ENCODE results near the gene GSS.

DNA sequence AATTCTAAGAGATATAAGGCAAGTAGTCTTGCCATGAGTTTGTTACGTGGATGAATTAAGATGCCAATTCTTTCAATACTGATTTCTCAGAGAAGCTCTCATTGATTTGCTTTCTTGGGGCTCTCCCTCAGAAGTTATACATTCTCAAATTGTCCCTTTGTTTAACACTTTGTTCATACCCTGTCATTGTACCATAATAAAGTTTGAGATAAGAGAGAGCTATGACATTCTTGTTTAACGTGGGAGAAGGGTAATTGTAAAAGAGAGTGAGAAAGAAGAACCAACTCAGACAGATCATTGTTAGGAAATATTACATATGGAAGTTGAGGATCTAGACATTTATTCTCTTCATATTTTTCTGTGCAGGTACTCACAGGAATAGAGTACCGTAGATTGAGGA is 60.1 kb downstream of the GSS start:
- TF ChIP-seq, protein P1, sequence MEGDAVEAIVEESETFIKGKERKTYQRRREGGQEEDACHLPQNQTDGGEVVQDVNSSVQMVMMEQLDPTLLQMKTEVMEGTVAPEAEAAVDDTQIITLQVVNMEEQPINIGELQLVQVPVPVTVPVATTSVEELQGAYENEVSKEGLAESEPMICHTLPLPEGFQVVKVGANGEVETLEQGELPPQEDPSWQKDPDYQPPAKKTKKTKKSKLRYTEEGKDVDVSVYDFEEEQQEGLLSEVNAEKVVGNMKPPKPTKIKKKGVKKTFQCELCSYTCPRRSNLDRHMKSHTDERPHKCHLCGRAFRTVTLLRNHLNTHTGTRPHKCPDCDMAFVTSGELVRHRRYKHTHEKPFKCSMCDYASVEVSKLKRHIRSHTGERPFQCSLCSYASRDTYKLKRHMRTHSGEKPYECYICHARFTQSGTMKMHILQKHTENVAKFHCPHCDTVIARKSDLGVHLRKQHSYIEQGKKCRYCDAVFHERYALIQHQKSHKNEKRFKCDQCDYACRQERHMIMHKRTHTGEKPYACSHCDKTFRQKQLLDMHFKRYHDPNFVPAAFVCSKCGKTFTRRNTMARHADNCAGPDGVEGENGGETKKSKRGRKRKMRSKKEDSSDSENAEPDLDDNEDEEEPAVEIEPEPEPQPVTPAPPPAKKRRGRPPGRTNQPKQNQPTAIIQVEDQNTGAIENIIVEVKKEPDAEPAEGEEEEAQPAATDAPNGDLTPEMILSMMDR (IDR thresholded peaks at IDR 0.05; ENCODE audit: low read depth, low read length, missing input control): no peak
- no peak for TF ChIP-seq TAF1 (conservative IDR thresholded peaks at IDR 0.05)
- TF ChIP-seq RAD21 (IDR thresholded peaks at IDR 0.05): no peak
- TF ChIP-seq, protein P2, sequence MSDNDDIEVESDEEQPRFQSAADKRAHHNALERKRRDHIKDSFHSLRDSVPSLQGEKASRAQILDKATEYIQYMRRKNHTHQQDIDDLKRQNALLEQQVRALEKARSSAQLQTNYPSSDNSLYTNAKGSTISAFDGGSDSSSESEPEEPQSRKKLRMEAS (IDR thresholded peaks at IDR 0.05): no peak
- TF ChIP-seq YY1 (IDR thresholded peaks at IDR 0.05): no peak
- TF ChIP-seq, protein P3, sequence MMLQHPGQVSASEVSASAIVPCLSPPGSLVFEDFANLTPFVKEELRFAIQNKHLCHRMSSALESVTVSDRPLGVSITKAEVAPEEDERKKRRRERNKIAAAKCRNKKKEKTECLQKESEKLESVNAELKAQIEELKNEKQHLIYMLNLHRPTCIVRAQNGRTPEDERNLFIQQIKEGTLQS (IDR thresholded peaks at IDR 0.05): no peak
- TF ChIP-seq, protein P4, sequence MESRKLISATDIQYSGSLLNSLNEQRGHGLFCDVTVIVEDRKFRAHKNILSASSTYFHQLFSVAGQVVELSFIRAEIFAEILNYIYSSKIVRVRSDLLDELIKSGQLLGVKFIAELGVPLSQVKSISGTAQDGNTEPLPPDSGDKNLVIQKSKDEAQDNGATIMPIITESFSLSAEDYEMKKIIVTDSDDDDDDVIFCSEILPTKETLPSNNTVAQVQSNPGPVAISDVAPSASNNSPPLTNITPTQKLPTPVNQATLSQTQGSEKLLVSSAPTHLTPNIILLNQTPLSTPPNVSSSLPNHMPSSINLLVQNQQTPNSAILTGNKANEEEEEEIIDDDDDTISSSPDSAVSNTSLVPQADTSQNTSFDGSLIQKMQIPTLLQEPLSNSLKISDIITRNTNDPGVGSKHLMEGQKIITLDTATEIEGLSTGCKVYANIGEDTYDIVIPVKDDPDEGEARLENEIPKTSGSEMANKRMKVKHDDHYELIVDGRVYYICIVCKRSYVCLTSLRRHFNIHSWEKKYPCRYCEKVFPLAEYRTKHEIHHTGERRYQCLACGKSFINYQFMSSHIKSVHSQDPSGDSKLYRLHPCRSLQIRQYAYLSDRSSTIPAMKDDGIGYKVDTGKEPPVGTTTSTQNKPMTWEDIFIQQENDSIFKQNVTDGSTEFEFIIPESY (IDR thresholded peaks at IDR 0.05): no peak
- TF ChIP-seq, protein P5, sequence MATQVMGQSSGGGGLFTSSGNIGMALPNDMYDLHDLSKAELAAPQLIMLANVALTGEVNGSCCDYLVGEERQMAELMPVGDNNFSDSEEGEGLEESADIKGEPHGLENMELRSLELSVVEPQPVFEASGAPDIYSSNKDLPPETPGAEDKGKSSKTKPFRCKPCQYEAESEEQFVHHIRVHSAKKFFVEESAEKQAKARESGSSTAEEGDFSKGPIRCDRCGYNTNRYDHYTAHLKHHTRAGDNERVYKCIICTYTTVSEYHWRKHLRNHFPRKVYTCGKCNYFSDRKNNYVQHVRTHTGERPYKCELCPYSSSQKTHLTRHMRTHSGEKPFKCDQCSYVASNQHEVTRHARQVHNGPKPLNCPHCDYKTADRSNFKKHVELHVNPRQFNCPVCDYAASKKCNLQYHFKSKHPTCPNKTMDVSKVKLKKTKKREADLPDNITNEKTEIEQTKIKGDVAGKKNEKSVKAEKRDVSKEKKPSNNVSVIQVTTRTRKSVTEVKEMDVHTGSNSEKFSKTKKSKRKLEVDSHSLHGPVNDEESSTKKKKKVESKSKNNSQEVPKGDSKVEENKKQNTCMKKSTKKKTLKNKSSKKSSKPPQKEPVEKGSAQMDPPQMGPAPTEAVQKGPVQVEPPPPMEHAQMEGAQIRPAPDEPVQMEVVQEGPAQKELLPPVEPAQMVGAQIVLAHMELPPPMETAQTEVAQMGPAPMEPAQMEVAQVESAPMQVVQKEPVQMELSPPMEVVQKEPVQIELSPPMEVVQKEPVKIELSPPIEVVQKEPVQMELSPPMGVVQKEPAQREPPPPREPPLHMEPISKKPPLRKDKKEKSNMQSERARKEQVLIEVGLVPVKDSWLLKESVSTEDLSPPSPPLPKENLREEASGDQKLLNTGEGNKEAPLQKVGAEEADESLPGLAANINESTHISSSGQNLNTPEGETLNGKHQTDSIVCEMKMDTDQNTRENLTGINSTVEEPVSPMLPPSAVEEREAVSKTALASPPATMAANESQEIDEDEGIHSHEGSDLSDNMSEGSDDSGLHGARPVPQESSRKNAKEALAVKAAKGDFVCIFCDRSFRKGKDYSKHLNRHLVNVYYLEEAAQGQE (IDR thresholded peaks at IDR 0.05): no peak
- TF ChIP-seq JUND (IDR thresholded peaks at IDR 0.05): no peak
- TF ChIP-seq GABPA (IDR thresholded peaks at IDR 0.05 in 1 of 2, conservative IDR thresholded peaks at IDR 0.05 in 1 of 2): no peak
- no peak for TF ChIP-seq EGR1 (IDR thresholded peaks at IDR 0.05; ENCODE audit: low read depth in 2 of 2)
- TF ChIP-seq FOXA1 (IDR thresholded peaks at IDR 0.05): no peak
